OCI-LY7 (cell line): ENCODE results near the gene DNAJA3. TPM values are rescaled to one million over a fixed set of nuclear protein-coding genes. Genes with fewer than 3 reads are reported as not detected.

Source experiments
- BruUV-seq: library from RNA; stranded (reverse); fragments of 400-500 nt; replicated peaks from 2 replicates; lab custom pipeline; 2021; lab: Mats Ljungman, UMichigan
- CTCF ChIA-PET: fragments of 300-600 bp; sonication (Branson Sonifier 250); formaldehyde crosslinking; loops from one replicate; lab custom pipeline; 2022; ENCODE audit warnings: antibody characterized with exemption; ENCODE audit not compliant: unreplicated experiment; lab: Charles Lee
- POLR2A ChIA-PET: fragments of 300-600 bp; sonication (Branson Sonifier 250); formaldehyde crosslinking; loops from one replicate; lab custom pipeline; 2022; ENCODE audit warnings: antibody characterized with exemption; lab: Charles Lee
- DNase-seq: peaks from one replicate; pipeline ENCODE4 v3.0.0-alpha.2; 2015; ENCODE audit warnings: low spot score
- H2AFZ ChIP-seq: fragments of 200-600 bp; sonication (generic), shearing (Covaris generic); 2 replicates; pipeline ENCODE4 v1.6.1; 2014; ENCODE audit warnings: mild to moderate bottlenecking, antibody characterized with exemption, low read length, moderate library complexity
- H3K27ac ChIP-seq: fragments of 200-600 bp; sonication (generic); 2 replicates; pipeline ENCODE4 v1.5.1; 2014; ENCODE audit warnings: mixed run types, low read depth, mild to moderate bottlenecking, moderate library complexity, low read length, inconsistent platforms; ENCODE audit not compliant: poor library complexity, severe bottlenecking
- H3K36me3 ChIP-seq: fragments of 200-600 bp; sonication (generic); 2 replicates; pipeline ENCODE4 v1.6.1; 2014; ENCODE audit warnings: mild to moderate bottlenecking, antibody characterized with exemption, low read length, moderate library complexity, mixed read lengths; ENCODE audit not compliant: insufficient read depth
- H3K4me1 ChIP-seq: fragments of 200-600 bp; sonication (generic); 2 replicates; pipeline ENCODE4 v1.5.1; 2014; ENCODE audit warnings: mild to moderate bottlenecking, low read length; ENCODE audit not compliant: insufficient read depth, poor library complexity, severe bottlenecking
- H3K4me2 ChIP-seq: fragments of 200-600 bp; sonication (generic); 2 replicates; pipeline ENCODE4 v1.6.1; 2014; ENCODE audit warnings: mild to moderate bottlenecking, low read length
- H3K4me3 ChIP-seq: fragments of 200-600 bp; sonication (generic); 2 replicates; pipeline ENCODE4 v1.5.1; 2014; ENCODE audit warnings: mild to moderate bottlenecking, low read depth, low read length; ENCODE audit not compliant: poor library complexity, severe bottlenecking
- H3K79me2 ChIP-seq: fragments of 200-600 bp; sonication (generic); 2 replicates; pipeline ENCODE4 v1.6.1; 2016; ENCODE audit warnings: low read depth, mild to moderate bottlenecking, low read length, moderate library complexity, mixed read lengths; ENCODE audit not compliant: insufficient read depth
- H3K9me2 ChIP-seq: fragments of 200-600 bp; sonication (generic); 2 replicates; pipeline ENCODE4 v1.6.1; 2016; ENCODE audit warnings: mild to moderate bottlenecking, low read length, mixed read lengths; ENCODE audit not compliant: insufficient read depth
- H3K9me3 ChIP-seq: fragments of 200-600 bp; sonication (generic); 2 replicates; pipeline ENCODE4 v1.6.1; 2014; ENCODE audit warnings: mild to moderate bottlenecking, mixed run types, low read length, mixed read lengths
- H4K20me1 ChIP-seq: fragments of 200-600 bp; sonication (generic); 2 replicates; pipeline ENCODE4 v1.6.1; 2014; ENCODE audit warnings: mild to moderate bottlenecking, antibody characterized with exemption, low read length, moderate library complexity, mixed read lengths; ENCODE audit not compliant: insufficient read depth
- CTCF ChIP-seq: fragments of 200-600 bp; sonication (generic); conservative IDR thresholded peaks from 2 replicates; pipeline ENCODE4 v1.5.1; 2014; ENCODE audit warnings: mild to moderate bottlenecking, antibody characterized with exemption, low read length, moderate library complexity, mixed read lengths
- EZH2phosphoT487 ChIP-seq: fragments of 200-600 bp; sonication (generic); IDR thresholded peaks from 2 replicates; pipeline ENCODE4 v1.6.1; 2018; ENCODE audit warnings: low read depth, borderline replicate concordance, mild to moderate bottlenecking, mixed run types, antibody characterized with exemption, low read length, moderate library complexity, mixed read lengths
- intact Hi-C: fragments of 100-400 bp; cut with micrococcal nuclease; formaldehyde crosslinking; loops from one replicate; pipeline ENCODE4 v1.10.0; 2022; ENCODE audit not compliant: unreplicated experiment
- total RNA-seq, 2 experiments: library from RNA; depleted of rRNA in 1 of 2; stranded (reverse); fragments of >200 nt in 1 of 2; shearing (Covaris generic) in 1 of 2; gene quantifications; 2 replicates each; pipeline ENCODE4 v1.2.3, GENCODE V29; 2014 to 2022

Gene DNAJA3
- total RNA-seq, 2 experiments from 2014 or later: 89.8 to 94.3 TPM

GRCh38 chr16:4433228-4433627, 7.6 kb downstream of the DNAJA3 start:
- POLR2A ChIA-PET: no interaction called here
- peaks cover 96% of the 10 kb centered on the region for H3K36me3 ChIP-seq
- H3K9me2 ChIP-seq: no peaks in the 10 kb centered on the region
- H3K27ac ChIP-seq: no peak overlapping the region
- H3K79me2 ChIP-seq: peaks cover 37% of the 10 kb centered on the region
- no peak overlapping the region for H2AFZ ChIP-seq
- intact Hi-C loops: no loop called here
- TF ChIP-seq EZH2phosphoT487: no peak
- TF ChIP-seq CTCF: no peak
- H3K4me1 ChIP-seq: peaks cover 2% of the 10 kb centered on the region
- H4K20me1 ChIP-seq: 0 out of 2 replicates have a peak, but pooled peaks cover 9% of the 10 kb centered on the region
- no TSS peak for BruUV-seq
- no peaks in the 10 kb centered on the region for H3K9me3 ChIP-seq
- DNase-seq: no peak
- CTCF ChIA-PET: no interaction called here
- no peak overlapping the region for H3K4me3 ChIP-seq
- H3K4me2 ChIP-seq: no peak overlapping the region

- no TSS peak for BruUV-seq
- no peak overlapping the region for H2AFZ ChIP-seq
- peaks cover 28% of the 10 kb centered on the region for H3K79me2 ChIP-seq
- no peak for DNase-seq
- H3K4me1 ChIP-seq: no peaks in the 10 kb centered on the region
- no peak overlapping the region for H3K27ac ChIP-seq
- intact Hi-C loops: no loop called here
- H3K4me2 ChIP-seq: no peak overlapping the region
- ChIA-PET POLR2A (no interaction called here), CTCF (no interaction called here)
- no peaks in the 10 kb centered on the region for H3K9me3 ChIP-seq
- H3K4me3 ChIP-seq: no peak overlapping the region
- no peaks in the 10 kb centered on the region for H3K9me2 ChIP-seq
- H3K36me3 ChIP-seq: peaks cover 97% of the 10 kb centered on the region
- H4K20me1 ChIP-seq: 0 out of 2 replicates have a peak, but pooled peaks cover 9% of the 10 kb centered on the region
- TF ChIP-seq CTCF: no peak
- TF ChIP-seq EZH2phosphoT487: no peak
Observed at GRCh38 chr16:4433914-4434787, 8.5 kb downstream of the DNAJA3 start.
